Measurements from ENCODE around the gene CBX8. TPM values are rescaled to one million over a fixed set of nuclear protein-coding genes. Genes with fewer than 3 reads are reported as not detected.

The CBX8 gene
- total RNA-seq, 1 experiment from 2014 or later: 36.6 TPM

GRCh38 chr17:79786930-79787643 is 9.8 kb downstream of the CBX8 start:
- Mint-ChIP-seq H3K4me3 (ENCODE audit: unreplicated experiment) (no peak overlapping the region), H3K27me3 (ENCODE audit: insufficient read depth, unreplicated experiment) (no peaks in the 10 kb centered on the region), H3K9me3 (ENCODE audit: unreplicated experiment) (no peaks in the 10 kb centered on the region), H3K36me3 (ENCODE audit: insufficient read depth, unreplicated experiment) (peaks cover 55% of the 10 kb centered on the region), H3K27ac (ENCODE audit: unreplicated experiment) (peak overlapping the region; percentile 55), H3K4me1 (ENCODE audit: low read depth, unreplicated experiment) (no peaks in the 10 kb centered on the region)
- ChIA-PET POLR2A (interaction anchor here (0.5 to 1.4 kb wide), 3 partner anchors 10 to 139 kb away, joined by 3 to 6 read pairs (median 5); partner anchors contain the start of gene CBX8), CTCF (interaction anchor here (1.7 kb wide), 1 partner anchor 10 kb away, joined by 7 read pairs; the partner anchor contains the start of gene CBX8)
- intact Hi-C loops (cut with micrococcal nuclease; ENCODE audit: unreplicated experiment): no loop called here
- TF ChIP-seq CTCF (IDR thresholded peaks at IDR 0.05; ENCODE audit: insufficient read depth in 1 of 2, low read depth in 1 of 2, low read length in 1 of 2, severe bottlenecking in 1 of 2, unreplicated experiment in 1 of 2): no peak
- BruUV-seq (replicated peaks): TSS peak; percentile 12
- H3K9me3 ChIP-seq: no peaks in the 10 kb centered on the region
- no peak for DNase-seq
- H3K4me3 ChIP-seq (ENCODE audit: low read depth, low read length): no peak overlapping the region
- no peaks in the 10 kb centered on the region for H3K36me3 ChIP-seq (ENCODE audit: control insufficient read depth, insufficient read depth, low read length)
- H3K27me3 ChIP-seq (replicated peaks; ENCODE audit: control insufficient read depth, insufficient read depth, low read length): no peaks in the 10 kb centered on the region
- no peaks in the 10 kb centered on the region for H3K4me1 ChIP-seq

GRCh38 chr17:79785900-79786810 is 10.7 kb downstream of the CBX8 start:
- CTCF ChIA-PET: interaction anchor here (1.7 kb wide), 1 partner anchor 11 kb away, joined by 7 read pairs; the partner anchor contains the start of gene CBX8
- no TSS peak for BruUV-seq (replicated peaks)

More at GRCh38 chr17:79785900-79786810, 10.7 kb downstream of the CBX8 start:
- Histone ChIP-seq H3K4me1 (no peaks in the 10 kb centered on the region), H3K27me3 (replicated peaks; ENCODE audit: control insufficient read depth, insufficient read depth, low read length) (no peaks in the 10 kb centered on the region), H3K4me3 (ENCODE audit: low read depth, low read length) (no peak overlapping the region), H3K36me3 (ENCODE audit: control insufficient read depth, insufficient read depth, low read length) (no peaks in the 10 kb centered on the region), H3K9me3 (no peaks in the 10 kb centered on the region)
- intact Hi-C loops (cut with micrococcal nuclease; ENCODE audit: unreplicated experiment): no loop called here
- no peak overlapping the region for H3K4me3 Mint-ChIP-seq (ENCODE audit: unreplicated experiment)
- POLR2A ChIA-PET: no interaction called here
- H3K4me1 Mint-ChIP-seq (ENCODE audit: low read depth, unreplicated experiment): no peaks in the 10 kb centered on the region
- H3K9me3 Mint-ChIP-seq (ENCODE audit: unreplicated experiment): no peaks in the 10 kb centered on the region
- peak overlapping the region; percentile 55 for H3K27ac Mint-ChIP-seq (ENCODE audit: unreplicated experiment)
- H3K36me3 Mint-ChIP-seq (ENCODE audit: insufficient read depth, unreplicated experiment): peaks cover 57% of the 10 kb centered on the region
- no peak for DNase-seq
- TF ChIP-seq CTCF (IDR thresholded peaks at IDR 0.05; ENCODE audit: insufficient read depth in 1 of 2, low read depth in 1 of 2, low read length in 1 of 2, severe bottlenecking in 1 of 2, unreplicated experiment in 1 of 2): no peak
- no peaks in the 10 kb centered on the region for H3K27me3 Mint-ChIP-seq (ENCODE audit: insufficient read depth, unreplicated experiment)

All from Caco-2 (cell line).